Choroid plexus epithelial cell (primary cell): ENCODE measurements around the gene EML4.

Source experiments
- DNase-seq: peaks from one replicate; pipeline ENCODE4 v3.0.0-alpha.2; 2010; ENCODE audit warnings: low read depth
- H3K4me3 ChIP-seq: 2 replicates; pipeline ENCODE4 v1.5.1; 2011; ENCODE audit warnings: low read depth, mild to moderate bottlenecking, control low read depth, low read length, moderate library complexity
- CTCF ChIP-seq: conservative IDR thresholded peaks from 2 replicates; pipeline ENCODE4 v1.5.1; 2011; ENCODE audit warnings: low read depth, mild to moderate bottlenecking, control low read depth, inconsistent platforms, low read length, moderate library complexity

The EML4 gene

GRCh38 chr2:42324244-42324643, 155.1 kb downstream of the EML4 start:
- H3K4me3 ChIP-seq: no peak overlapping the region
- no peak for TF ChIP-seq CTCF
- no peak for DNase-seq

GRCh38 chr2:42324949-42325348, 155.8 kb downstream of the EML4 start:
- TF ChIP-seq CTCF: no peak
- DNase-seq: no peak
- H3K4me3 ChIP-seq: no peak overlapping the region

- no peak for DNase-seq
- H3K4me3 ChIP-seq: no peak overlapping the region
- no peak for TF ChIP-seq CTCF
Measured at GRCh38 chr2:42325609-42326008, 156.5 kb downstream of the EML4 start.

- no peak overlapping the region for H3K4me3 ChIP-seq
- no peak for TF ChIP-seq CTCF
- DNase-seq: peak; percentile 36
Measured at GRCh38 chr2:42327125-42327524, 158.0 kb downstream of the EML4 start.

- TF ChIP-seq CTCF: peak; percentile 56
- DNase-seq: peak; percentile 73
- no peak overlapping the region for H3K4me3 ChIP-seq
Measured at GRCh38 chr2:42328148-42328833, 159.1 kb downstream of the EML4 start.

- no peak for TF ChIP-seq CTCF
- H3K4me3 ChIP-seq: no peak overlapping the region
- no peak for DNase-seq
Measured at GRCh38 chr2:42328923-42329322, 159.8 kb downstream of the EML4 start.

- no peak for DNase-seq
- no peak for TF ChIP-seq CTCF
- H3K4me3 ChIP-seq: no peak overlapping the region
Measured at GRCh38 chr2:42329736-42330135, 160.6 kb downstream of the EML4 start.
